HK-2 (cell line): Measurements from ENCODE around the gene SLC25A15.
"Not testable (repeated sequence)": the region's sequence is repeated elsewhere in the genome, so short reads cannot be mapped to it uniquely, and the experiment has no call there.

Source experiments
- DNase-seq: peaks from one replicate; pipeline ENCODE4 v3.0.0-alpha.2; 2018; ENCODE audit not compliant: unreplicated experiment

SLC25A15 gene

DNA sequence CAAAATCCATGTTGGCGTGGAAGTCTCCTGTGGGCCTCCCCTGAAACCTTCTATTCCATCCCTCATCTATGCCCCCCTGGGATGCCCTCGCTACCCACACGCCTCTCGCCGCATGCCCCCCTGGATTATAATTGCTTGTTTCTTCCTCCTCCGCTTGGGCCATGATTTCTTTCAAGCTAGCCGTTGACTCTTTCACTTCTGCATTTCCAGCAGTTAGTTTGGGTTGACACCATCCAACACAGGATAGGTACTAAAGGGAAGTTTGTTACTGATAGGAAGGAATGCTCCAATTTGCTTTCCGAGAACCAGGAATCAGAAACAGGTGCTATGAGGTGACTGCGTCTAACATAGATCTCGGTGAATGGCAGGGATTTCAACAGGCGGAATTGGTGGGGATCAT is 7.7 kb upstream of the SLC25A15 start:
- DNase-seq = no peak

GRCh38 chr13:40782971-40783370 is 6.4 kb upstream of the SLC25A15 start:
- not testable (repeated sequence) for DNase-seq

- DNase-seq = no peak
Observed at GRCh38 chr13:40784540-40784939, 4.9 kb upstream of the SLC25A15 start.

DNA sequence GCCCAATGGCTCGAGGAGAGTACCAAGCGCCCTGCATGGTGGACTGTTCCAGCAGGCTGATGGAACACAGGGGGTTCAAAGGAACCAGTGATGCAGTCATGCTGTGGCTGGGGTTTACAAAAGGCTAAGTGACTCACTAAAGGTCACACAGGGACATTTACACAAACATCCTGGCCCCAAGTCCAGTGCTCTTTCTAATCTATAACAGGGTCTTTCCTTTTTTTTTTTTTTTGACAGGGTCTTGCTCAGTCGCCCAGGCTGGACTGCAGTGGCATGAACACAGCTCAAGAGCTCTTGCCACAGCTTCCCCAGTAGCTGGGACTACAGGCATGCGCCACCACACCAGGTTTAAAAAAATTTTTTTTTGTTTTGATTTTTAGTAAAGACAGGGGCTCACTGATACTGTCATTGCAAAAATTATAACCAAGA is 2.8 kb upstream of the SLC25A15 start:
- DNase-seq = no peak

GRCh38 chr13:40787062-40787461 is 2.3 kb upstream of the SLC25A15 start:
- DNase-seq = no peak

DNA sequence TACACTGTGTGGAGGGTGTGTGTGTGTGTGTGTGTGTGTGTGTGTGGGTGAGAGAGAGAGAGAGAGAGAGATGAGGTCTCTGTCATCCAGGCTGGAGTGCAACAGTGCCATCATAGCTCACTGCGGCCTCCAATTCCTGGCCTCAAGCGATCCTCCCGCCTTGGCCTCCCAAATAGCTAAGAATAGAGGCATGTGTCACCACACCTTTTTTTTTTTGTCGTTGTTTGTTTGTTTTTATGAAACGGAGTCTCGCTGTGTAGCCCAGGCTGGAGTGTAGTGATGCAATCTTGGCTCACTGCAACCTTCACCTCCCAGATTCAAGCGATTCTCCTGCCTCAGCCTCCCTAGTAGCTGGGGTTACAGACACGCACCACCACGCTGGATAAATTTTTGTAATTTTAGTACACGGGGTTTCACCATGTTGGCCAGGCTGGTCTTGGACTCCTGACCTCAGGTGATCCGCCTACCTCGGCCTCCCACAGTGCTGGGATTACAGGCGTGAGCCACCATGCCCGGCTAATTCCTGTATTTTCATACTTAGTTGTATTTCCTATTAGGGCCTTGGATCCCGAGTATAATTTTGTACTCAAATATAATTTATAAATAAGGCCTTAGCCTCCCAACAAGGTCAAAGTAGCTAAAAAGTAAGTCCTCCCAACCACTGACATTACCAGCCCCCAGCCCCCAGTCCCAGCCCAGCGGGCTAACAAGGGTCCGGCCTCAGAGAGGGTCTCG is 704 bp upstream of the SLC25A15 start:
- not testable (repeated sequence) for DNase-seq

DNA sequence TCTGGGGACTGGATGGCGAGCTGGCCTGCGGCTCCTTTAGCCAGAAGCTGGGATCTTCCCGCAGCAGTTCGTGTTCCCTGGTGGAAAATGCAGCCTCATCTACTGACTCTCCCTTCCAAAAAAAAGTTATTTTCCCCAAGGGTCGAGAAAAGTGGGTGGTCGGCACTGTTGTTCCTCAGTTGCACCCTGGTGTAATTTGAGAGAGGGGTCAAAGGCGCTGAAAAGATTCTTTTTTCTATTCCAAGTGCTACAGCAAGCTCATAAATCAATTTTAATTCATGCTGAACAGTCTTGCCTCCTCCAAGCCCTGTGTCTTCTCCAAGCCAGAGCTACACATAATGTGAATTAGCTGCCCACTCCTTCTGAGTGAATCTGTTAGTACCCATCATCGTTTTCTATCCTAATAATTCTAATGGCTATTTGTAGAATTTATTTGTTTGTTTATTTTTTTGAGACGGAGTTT is 774 bp downstream of the SLC25A15 start:
- no peak for DNase-seq

DNA sequence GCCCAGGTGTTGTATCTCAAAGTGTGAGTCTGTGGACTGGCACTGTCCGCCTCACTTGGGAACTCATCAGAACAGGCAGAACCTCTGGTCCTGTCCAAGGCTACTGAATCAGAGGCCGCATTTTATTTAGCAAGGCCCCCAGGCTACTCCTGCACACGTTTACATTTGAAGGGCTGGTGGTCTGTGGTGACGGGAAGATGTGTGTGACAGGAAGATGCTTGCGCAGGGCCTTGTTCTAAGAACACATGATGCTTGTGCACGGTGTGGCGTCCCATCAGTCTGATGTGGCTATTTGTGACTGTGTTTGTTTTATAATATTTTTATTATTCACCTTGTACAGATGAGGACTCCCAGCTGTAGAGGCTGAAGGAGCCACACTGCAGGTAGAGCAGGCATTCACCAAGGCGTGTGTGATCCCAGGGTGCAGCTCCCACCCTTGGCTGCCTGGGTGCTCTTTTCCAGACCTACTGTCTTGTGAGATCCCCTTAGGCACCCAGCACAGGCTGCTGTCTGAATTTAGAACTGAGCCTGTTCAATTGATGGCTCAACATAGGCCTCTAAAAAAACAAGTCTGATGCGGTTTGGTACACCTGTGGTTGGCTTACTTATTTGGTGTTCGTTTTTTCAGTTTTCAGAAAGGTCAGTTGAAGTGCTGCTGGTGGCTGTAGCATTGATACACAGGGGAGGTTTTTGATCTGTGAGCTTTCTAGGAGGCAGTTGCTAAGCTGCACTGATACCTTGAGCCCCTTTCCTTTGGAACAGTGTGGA is 3.1 kb downstream of the SLC25A15 start:
- DNase-seq = no peak

- DNase-seq = no peak
Observed at GRCh38 chr13:40793339-40793738, 3.9 kb downstream of the SLC25A15 start.

GRCh38 chr13:40794414-40795368 is 5.3 kb downstream of the SLC25A15 start:
- no peak for DNase-seq

DNA sequence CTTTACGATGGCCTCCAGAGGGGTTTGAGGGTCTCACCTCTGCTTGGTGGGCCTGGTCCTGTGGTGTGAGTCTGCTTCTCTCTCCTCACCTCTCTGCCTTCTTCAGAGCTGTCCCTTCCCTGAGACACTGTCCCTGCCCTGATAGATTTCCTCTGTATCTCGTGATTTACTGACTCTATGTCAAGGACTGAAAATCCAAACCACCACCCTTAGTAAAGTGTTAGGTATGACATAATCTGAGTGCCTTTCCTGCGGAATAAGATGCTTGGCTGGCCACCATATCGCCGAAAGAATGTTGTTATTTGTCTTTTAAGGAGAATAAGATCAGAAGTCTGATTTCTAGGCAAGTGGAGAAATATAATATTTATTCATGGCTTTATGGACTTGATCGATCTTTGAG is 7.2 kb downstream of the SLC25A15 start:
- DNase-seq = no peak

DNA sequence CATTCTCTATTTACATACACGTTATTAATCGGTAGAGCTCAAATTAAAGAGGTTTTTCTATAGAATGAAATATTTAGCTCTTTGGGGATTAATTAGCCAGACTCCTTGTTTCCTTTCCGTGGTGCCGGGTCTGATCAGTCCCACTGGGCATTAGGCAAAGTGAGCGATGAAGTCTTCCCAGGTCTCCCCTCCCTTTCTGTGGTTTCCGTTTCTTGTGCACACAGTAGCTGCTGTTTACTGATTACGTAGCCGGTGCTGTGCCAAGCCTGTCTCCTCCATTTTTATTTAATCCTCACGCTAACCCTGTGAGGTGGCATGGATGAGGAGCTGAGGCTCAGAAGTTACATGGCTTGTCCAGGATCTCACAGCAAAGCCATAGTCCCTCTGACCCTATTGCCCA is 9.0 kb downstream of the SLC25A15 start:
- no peak for DNase-seq

DNA sequence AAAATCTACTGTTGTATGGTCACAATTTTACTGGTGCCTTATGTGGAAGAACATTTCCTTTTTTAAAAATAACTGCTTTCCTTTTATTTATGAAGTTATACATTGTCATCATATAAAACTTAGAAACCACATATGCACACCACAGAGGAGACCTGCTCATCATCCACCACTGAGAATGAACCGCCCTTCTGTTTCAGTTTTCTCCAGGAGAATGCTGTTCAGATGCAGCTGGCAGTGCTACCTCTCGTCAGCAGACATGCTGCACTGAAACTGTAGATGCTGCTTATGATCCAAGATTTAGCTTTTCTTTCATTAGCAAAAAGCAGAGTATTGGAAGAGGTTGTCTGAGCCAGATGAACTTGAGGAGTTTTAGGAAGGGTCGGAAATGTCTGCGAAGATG is 10.1 kb downstream of the SLC25A15 start:
- no peak for DNase-seq

DNA sequence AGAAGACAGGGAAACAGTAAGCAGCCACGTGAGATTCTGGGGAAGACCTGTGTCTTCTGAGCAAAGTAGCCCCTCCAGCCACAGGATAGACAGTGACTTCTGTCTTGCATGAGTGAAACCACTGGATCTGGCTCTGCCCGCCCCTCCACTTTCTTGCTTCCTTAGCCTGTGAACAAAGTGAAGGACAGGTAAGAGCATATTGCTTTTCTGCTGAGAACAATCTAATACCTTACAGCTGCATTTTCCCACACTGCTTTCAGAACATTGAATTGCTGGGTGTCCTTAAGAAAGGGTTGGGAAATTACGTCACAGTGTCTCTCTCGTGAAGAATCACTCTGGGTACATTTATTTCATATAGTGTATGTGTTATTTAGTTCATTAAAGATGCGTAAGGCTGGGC is 11.1 kb downstream of the SLC25A15 start:
- DNase-seq = no peak

DNA sequence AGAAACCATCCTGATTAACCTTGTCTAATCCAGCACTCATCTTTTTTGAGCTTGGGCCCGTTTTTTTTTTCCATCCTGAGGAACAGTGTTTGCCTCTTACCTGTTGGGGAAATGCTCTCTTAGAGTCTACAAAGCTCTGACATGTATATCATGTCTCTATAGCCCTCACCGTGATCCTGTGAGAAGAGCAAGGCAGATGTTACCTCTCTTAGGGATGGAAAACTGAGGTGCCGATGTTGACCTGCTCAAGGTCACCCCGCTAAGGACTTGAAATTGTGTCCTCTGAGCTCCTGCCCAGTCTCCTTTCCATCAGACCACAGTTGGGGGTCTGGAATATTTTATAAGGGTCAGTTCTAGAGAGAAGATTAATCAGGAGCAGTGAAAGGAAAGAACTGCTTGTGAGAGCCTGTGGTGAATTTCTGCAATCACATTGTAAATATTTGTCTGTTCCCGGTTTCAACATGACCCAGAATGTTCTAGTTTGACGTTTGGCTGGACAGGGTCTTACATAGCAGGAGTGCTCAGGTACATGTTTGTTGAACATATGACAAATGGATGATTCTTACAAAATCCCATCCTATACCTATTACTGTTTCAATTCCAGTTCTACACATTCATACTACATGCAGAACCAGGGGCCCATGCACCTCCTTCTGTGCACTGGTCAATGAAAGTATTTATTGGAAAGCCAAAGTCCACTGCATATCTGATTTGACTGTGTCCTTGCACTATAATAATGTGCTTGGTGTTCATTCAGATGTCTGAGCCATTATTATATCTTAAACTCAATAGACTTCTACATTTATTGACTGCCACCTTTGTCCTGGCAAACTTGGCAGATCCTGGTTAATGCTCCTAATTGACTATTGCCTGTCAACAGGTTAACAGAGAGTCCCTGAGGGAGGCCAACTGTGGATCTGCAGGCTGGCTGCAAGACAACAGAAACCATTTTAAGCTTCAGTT is 12.1 kb downstream of the SLC25A15 start:
- DNase-seq = no peak

DNA sequence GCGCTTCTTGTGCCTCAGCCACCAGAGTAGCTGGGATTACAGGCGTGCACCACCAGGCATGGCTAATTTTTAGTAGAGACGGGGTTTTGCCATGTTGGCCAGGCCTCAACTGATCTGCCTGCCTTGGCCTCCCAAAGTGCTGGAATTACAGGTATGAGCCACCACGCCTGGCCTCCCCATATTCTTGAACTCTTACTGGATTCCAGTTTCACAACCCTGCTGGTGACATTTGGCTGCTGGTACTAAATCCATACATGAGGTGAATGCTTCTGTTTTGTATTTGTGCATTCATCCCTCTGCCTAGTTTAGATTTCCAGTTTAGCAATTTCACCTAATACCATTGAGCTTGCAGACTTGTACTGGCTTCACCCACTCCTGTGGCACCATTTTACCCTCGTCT is 13.9 kb downstream of the SLC25A15 start:
- DNase-seq = no peak

- DNase-seq = no peak
Observed at GRCh38 chr13:40806241-40806640, 16.8 kb downstream of the SLC25A15 start.

DNA sequence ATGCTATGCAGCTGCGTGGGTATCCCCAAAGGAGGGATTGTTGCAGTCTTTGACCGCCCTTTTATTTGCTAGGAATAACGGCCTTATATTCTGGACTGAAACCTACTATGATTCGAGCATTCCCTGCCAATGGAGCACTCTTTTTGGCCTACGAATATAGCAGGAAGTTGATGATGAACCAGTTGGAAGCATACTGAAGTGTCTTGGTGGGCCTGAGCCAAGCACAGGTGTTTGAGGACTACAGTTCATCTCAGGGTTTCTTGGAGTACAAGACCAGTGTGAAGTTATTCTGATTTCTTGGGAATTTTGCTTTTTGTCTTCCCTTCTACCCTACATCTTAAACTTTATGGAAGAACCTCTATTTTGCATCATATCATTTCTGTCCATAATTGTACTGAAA is 20.1 kb downstream of the SLC25A15 start:
- DNase-seq = no peak

GRCh38 chr13:40812102-40812501 is 22.7 kb downstream of the SLC25A15 start:
- DNase-seq = no peak

DNA sequence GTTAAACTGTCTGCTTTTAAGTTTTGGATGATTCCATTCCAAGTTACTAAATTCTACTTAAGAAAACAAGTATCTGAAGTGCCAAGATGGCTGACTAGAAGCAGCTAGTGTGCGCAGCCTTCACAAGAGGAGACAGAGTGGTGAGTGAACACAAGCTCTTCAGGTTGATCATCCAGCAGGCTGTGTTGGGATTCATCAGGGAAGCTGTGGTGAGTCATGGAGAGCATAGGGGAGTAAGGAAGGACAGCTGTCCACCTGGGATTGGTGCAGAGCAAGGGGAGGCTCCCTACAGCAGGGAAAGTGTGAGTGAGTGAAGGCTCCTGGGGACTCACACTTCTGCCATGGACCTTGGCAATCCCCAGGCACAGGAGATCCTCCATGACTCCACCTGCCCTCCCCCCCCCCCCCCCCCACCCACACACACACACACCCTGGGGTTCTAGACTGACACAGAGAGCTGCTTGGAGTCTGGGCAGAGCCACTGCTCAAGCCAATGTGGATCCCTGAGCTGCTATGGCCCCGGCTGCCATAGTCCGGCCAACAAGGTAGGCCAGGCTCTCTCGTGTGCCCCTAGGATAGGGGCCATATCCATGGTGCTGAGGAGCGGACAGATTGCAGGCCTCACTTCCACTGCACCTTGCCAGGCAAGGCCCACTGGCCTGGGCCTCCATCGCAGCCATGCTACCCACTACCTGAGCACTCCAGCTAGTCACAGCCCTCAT is 23.5 kb downstream of the SLC25A15 start:
- peak; percentile 27 for DNase-seq
